OCI-LY7 (cell line): ENCODE measurements around the gene MRC2. TPM values are rescaled to one million over a fixed set of nuclear protein-coding genes. Genes with fewer than 3 reads are reported as not detected.

Experiments used
- BruUV-seq: library from RNA; stranded (reverse); fragments of 400-500 nt; replicated peaks from 2 replicates; lab custom pipeline; 2021; lab: Mats Ljungman, UMichigan
- CTCF ChIA-PET: fragments of 300-600 bp; sonication (Branson Sonifier 250); formaldehyde crosslinking; loops from one replicate; lab custom pipeline; 2022; ENCODE audit warnings: antibody characterized with exemption; ENCODE audit not compliant: unreplicated experiment; lab: Charles Lee
- POLR2A ChIA-PET: fragments of 300-600 bp; sonication (Branson Sonifier 250); formaldehyde crosslinking; loops from one replicate; lab custom pipeline; 2022; ENCODE audit warnings: antibody characterized with exemption; lab: Charles Lee
- DNase-seq: peaks from one replicate; pipeline ENCODE4 v3.0.0-alpha.2; 2015; ENCODE audit warnings: low spot score
- H2AFZ ChIP-seq: fragments of 200-600 bp; sonication (generic), shearing (Covaris generic); 2 replicates; pipeline ENCODE4 v1.6.1; 2014; ENCODE audit warnings: mild to moderate bottlenecking, antibody characterized with exemption, low read length, moderate library complexity
- H3K27ac ChIP-seq: fragments of 200-600 bp; sonication (generic); 2 replicates; pipeline ENCODE4 v1.5.1; 2014; ENCODE audit warnings: mixed run types, low read depth, mild to moderate bottlenecking, moderate library complexity, low read length, inconsistent platforms; ENCODE audit not compliant: poor library complexity, severe bottlenecking
- H3K36me3 ChIP-seq: fragments of 200-600 bp; sonication (generic); 2 replicates; pipeline ENCODE4 v1.6.1; 2014; ENCODE audit warnings: mild to moderate bottlenecking, antibody characterized with exemption, low read length, moderate library complexity, mixed read lengths; ENCODE audit not compliant: insufficient read depth
- H3K4me1 ChIP-seq: fragments of 200-600 bp; sonication (generic); 2 replicates; pipeline ENCODE4 v1.5.1; 2014; ENCODE audit warnings: mild to moderate bottlenecking, low read length; ENCODE audit not compliant: insufficient read depth, poor library complexity, severe bottlenecking
- H3K4me2 ChIP-seq: fragments of 200-600 bp; sonication (generic); 2 replicates; pipeline ENCODE4 v1.6.1; 2014; ENCODE audit warnings: mild to moderate bottlenecking, low read length
- H3K4me3 ChIP-seq: fragments of 200-600 bp; sonication (generic); 2 replicates; pipeline ENCODE4 v1.5.1; 2014; ENCODE audit warnings: mild to moderate bottlenecking, low read depth, low read length; ENCODE audit not compliant: poor library complexity, severe bottlenecking
- H3K79me2 ChIP-seq: fragments of 200-600 bp; sonication (generic); 2 replicates; pipeline ENCODE4 v1.6.1; 2016; ENCODE audit warnings: low read depth, mild to moderate bottlenecking, low read length, moderate library complexity, mixed read lengths; ENCODE audit not compliant: insufficient read depth
- H3K9me2 ChIP-seq: fragments of 200-600 bp; sonication (generic); 2 replicates; pipeline ENCODE4 v1.6.1; 2016; ENCODE audit warnings: mild to moderate bottlenecking, low read length, mixed read lengths; ENCODE audit not compliant: insufficient read depth
- H3K9me3 ChIP-seq: fragments of 200-600 bp; sonication (generic); 2 replicates; pipeline ENCODE4 v1.6.1; 2014; ENCODE audit warnings: mild to moderate bottlenecking, mixed run types, low read length, mixed read lengths
- H4K20me1 ChIP-seq: fragments of 200-600 bp; sonication (generic); 2 replicates; pipeline ENCODE4 v1.6.1; 2014; ENCODE audit warnings: mild to moderate bottlenecking, antibody characterized with exemption, low read length, moderate library complexity, mixed read lengths; ENCODE audit not compliant: insufficient read depth
- CTCF ChIP-seq: fragments of 200-600 bp; sonication (generic); conservative IDR thresholded peaks from 2 replicates; pipeline ENCODE4 v1.5.1; 2014; ENCODE audit warnings: mild to moderate bottlenecking, antibody characterized with exemption, low read length, moderate library complexity, mixed read lengths
- EZH2phosphoT487 ChIP-seq: fragments of 200-600 bp; sonication (generic); IDR thresholded peaks from 2 replicates; pipeline ENCODE4 v1.6.1; 2018; ENCODE audit warnings: low read depth, borderline replicate concordance, mild to moderate bottlenecking, mixed run types, antibody characterized with exemption, low read length, moderate library complexity, mixed read lengths
- intact Hi-C: fragments of 100-400 bp; cut with micrococcal nuclease; formaldehyde crosslinking; loops from one replicate; pipeline ENCODE4 v1.10.0; 2022; ENCODE audit not compliant: unreplicated experiment
- total RNA-seq, 2 experiments: library from RNA; depleted of rRNA in 1 of 2; stranded (reverse); fragments of >200 nt in 1 of 2; shearing (Covaris generic) in 1 of 2; gene quantifications; 2 replicates each; pipeline ENCODE4 v1.2.3, GENCODE V29; 2014 to 2022

Gene MRC2
- total RNA-seq, 2 experiments from 2014 or later: 0.19 to 0.27 TPM

GRCh38 chr17:62716834-62717588 is 89.5 kb downstream of the MRC2 start:
- H3K79me2 ChIP-seq: no peaks in the 10 kb centered on the region
- H3K27ac ChIP-seq: no peak overlapping the region
- no peak overlapping the region for H2AFZ ChIP-seq
- H3K4me2 ChIP-seq: no peak overlapping the region
- no peaks in the 10 kb centered on the region for H4K20me1 ChIP-seq
- H3K9me2 ChIP-seq: no peaks in the 10 kb centered on the region
- no peaks in the 10 kb centered on the region for H3K4me1 ChIP-seq
- POLR2A ChIA-PET: no interaction called here
- DNase-seq: no peak
- no TSS peak for BruUV-seq
- no peaks in the 10 kb centered on the region for H3K9me3 ChIP-seq
- intact Hi-C loops: no loop called here
- TF ChIP-seq EZH2phosphoT487 (no peak), CTCF (no peak)
- no peak overlapping the region for H3K4me3 ChIP-seq
- CTCF ChIA-PET: no interaction called here
- no peaks in the 10 kb centered on the region for H3K36me3 ChIP-seq

GRCh38 chr17:62717589-62717855 is 90.1 kb downstream of the MRC2 start:
- Histone ChIP-seq H3K27ac (no peak overlapping the region), H3K79me2 (no peaks in the 10 kb centered on the region), H3K4me2 (no peak overlapping the region), H3K36me3 (no peaks in the 10 kb centered on the region), H3K4me3 (no peak overlapping the region), H3K9me3 (no peaks in the 10 kb centered on the region), H3K4me1 (no peaks in the 10 kb centered on the region), H3K9me2 (no peaks in the 10 kb centered on the region), H2AFZ (no peak overlapping the region), H4K20me1 (no peaks in the 10 kb centered on the region)
- intact Hi-C loops: no loop called here
- TF ChIP-seq EZH2phosphoT487 (no peak), CTCF (no peak)
- no TSS peak for BruUV-seq
- no peak for DNase-seq
- ChIA-PET POLR2A (no interaction called here), CTCF (no interaction called here)

GRCh38 chr17:62717889-62718288 is 90.4 kb downstream of the MRC2 start:
- H2AFZ ChIP-seq: no peak overlapping the region
- intact Hi-C loops: no loop called here
- H4K20me1 ChIP-seq: no peaks in the 10 kb centered on the region
- no peak overlapping the region for H3K4me3 ChIP-seq
- no peaks in the 10 kb centered on the region for H3K9me2 ChIP-seq
- H3K27ac ChIP-seq: no peak overlapping the region
- DNase-seq: no peak
- BruUV-seq: no TSS peak
- ChIA-PET POLR2A (no interaction called here), CTCF (no interaction called here)
- no peak for TF ChIP-seq CTCF
- no peak for TF ChIP-seq EZH2phosphoT487
- H3K79me2 ChIP-seq: no peaks in the 10 kb centered on the region
- H3K9me3 ChIP-seq: no peaks in the 10 kb centered on the region
- no peaks in the 10 kb centered on the region for H3K4me1 ChIP-seq
- H3K4me2 ChIP-seq: no peak overlapping the region
- H3K36me3 ChIP-seq: no peaks in the 10 kb centered on the region
